Naive B cell (primary cell): ENCODE data around the gene LEP. TPM values are rescaled to one million over a fixed set of nuclear protein-coding genes. Genes with fewer than 3 reads are reported as not detected.
A peak's percentile ranks its signal among the peaks of the same experiment; 100 is the strongest.

Experiments used
- ATAC-seq, 2 donors: fragments of 150-1000 bp; cut with Tn5 transposase; 2 replicates each; pipeline ENCODE4 v1.10.0; 2021; ENCODE audit warnings: low read depth in 2 of 2, mild to moderate bottlenecking in 2 of 2, moderate library complexity in 2 of 2
- DNase-seq: peaks from one replicate; pipeline ENCODE4 v3.0.0; 2022
- H3K27ac Mint-ChIP-seq, 6 donors: one replicate each; pipeline ENCODE4 v1.8.0; 2020 to 2022; ENCODE audit warnings: mild to moderate bottlenecking in 6 of 6, mixed read lengths in 6 of 6, moderate library complexity in 5 of 6, inconsistent platforms in 2 of 6
- H3K27me3 Mint-ChIP-seq, 3 donors: one replicate each; pipeline ENCODE4 v1.8.0; 2021 to 2022; ENCODE audit warnings: mixed read lengths in 3 of 3, mild to moderate bottlenecking in 1 of 3
- H3K36me3 Mint-ChIP-seq, 2 donors: one replicate each; pipeline ENCODE4 v1.8.0; 2020 to 2022; ENCODE audit warnings: mixed read lengths in 2 of 2, inconsistent platforms in 1 of 2, mild to moderate bottlenecking in 1 of 2
- H3K4me1 Mint-ChIP-seq, 3 donors: one replicate each; pipeline ENCODE4 v1.8.0; 2020 to 2022; ENCODE audit warnings: mixed read lengths in 3 of 3, inconsistent platforms in 1 of 3, mild to moderate bottlenecking in 1 of 3, moderate library complexity in 1 of 3
- H3K4me3 Mint-ChIP-seq, 8 donors: one replicate each; pipeline ENCODE4 v1.8.0; 2020 to 2022; ENCODE audit warnings: mild to moderate bottlenecking in 8 of 8, mixed read lengths in 8 of 8, moderate library complexity in 8 of 8, inconsistent platforms in 2 of 8
- H3K9me3 Mint-ChIP-seq, 7 donors: one replicate each; pipeline ENCODE4 v1.8.0; 2020 to 2022; ENCODE audit warnings: mixed read lengths in 7 of 7, mild to moderate bottlenecking in 5 of 7, inconsistent platforms in 2 of 7, moderate library complexity in 1 of 7
- polyA plus RNA-seq, 6 donors: library from polyadenylated mRNA; unstranded; fragments of 300-500 nt; fragmentation: Illumina TruSeq; gene quantifications; one replicate each; pipeline ENCODE4 v1.2.3, GENCODE V29; 2021; ENCODE audit warnings: low read depth in 6 of 6

LEP gene
- polyA plus RNA-seq: not detected

GRCh38 chr7:128240696-128241386 lies at the start of gene LEP:
LEP (plus strand) TSS chr7:128241278; CDS start chr7:128252019, 10,741 bp downstream.
- no peak for ATAC-seq

GRCh38 chr7:128192497-128193142 lies 48.5 kb upstream of the LEP start:
- H3K4me1 Mint-ChIP-seq: no peaks in the 10 kb centered on the region
- peaks cover 11 to 39% of the 10 kb centered on the region in 2 donors for H3K36me3 Mint-ChIP-seq
- no peak overlapping the region for H3K27ac Mint-ChIP-seq
- DNase-seq (no peak), ATAC-seq (no peak)
- H3K27me3 Mint-ChIP-seq: peaks cover 33 to 67% (median 59%) of the 10 kb centered on the region in 3 donors
- no peak overlapping the region for H3K4me3 Mint-ChIP-seq
- H3K9me3 Mint-ChIP-seq: peaks cover 13 to 42% (median 28%) of the 10 kb centered on the region in 7 donors

More at GRCh38 chr7:128240696-128241386, at the start of gene LEP:
- DNase-seq: no peak
- H3K27me3 Mint-ChIP-seq: peaks cover 27 to 55% (median 51%) of the 10 kb centered on the region in 3 donors
- no peaks in the 10 kb centered on the region for H3K4me1 Mint-ChIP-seq
- H3K27ac Mint-ChIP-seq: peak within 1 kb of the TSS in 1 of 6 donors; percentile 9
- H3K4me3 Mint-ChIP-seq: no peak within 1 kb of the TSS
- peaks cover 0 to 25% (median 18%) of the 10 kb centered on the region in 7 donors for H3K9me3 Mint-ChIP-seq
- no peaks in the 10 kb centered on the region for H3K36me3 Mint-ChIP-seq

GRCh38 chr7:128194533-128195282 lies 46.4 kb upstream of the LEP start:
- DNase-seq (no peak), ATAC-seq (no peak)
- Mint-ChIP-seq H3K9me3 (peaks cover 13 to 42% (median 28%) of the 10 kb centered on the region in 7 donors), H3K27me3 (peaks cover 33 to 57% (median 50%) of the 10 kb centered on the region in 3 donors), H3K4me3 (no peak overlapping the region), H3K36me3 (peaks cover 11 to 39% of the 10 kb centered on the region in 2 donors), H3K4me1 (no peaks in the 10 kb centered on the region), H3K27ac (peak overlapping the region in 1 of 6 donors; percentile 22)

DNA sequence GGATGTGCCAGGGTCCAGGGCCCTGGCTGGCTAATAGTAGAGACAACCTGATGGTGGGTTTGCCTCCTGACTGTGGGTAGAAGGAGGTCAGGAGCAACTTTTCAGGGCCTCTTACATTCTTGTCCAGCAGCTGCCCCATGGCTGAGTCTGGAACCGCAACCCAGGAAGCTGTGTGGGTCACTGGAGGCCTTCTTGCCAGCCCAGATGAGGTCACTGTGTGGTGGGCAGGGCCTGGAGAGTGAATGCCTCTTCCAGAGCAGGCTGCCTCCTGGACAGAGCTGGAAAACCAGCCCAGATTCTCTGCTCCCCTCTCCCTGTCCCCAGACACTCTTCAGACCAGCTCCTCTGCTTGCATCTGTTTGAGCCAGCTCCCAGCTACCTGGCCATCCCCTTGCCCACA lies 43.5 kb upstream of the LEP start:
- H3K27me3 Mint-ChIP-seq: peaks cover 26 to 63% (median 51%) of the 10 kb centered on the region in 3 donors
- peaks cover 13 to 42% (median 26%) of the 10 kb centered on the region in 7 donors for H3K9me3 Mint-ChIP-seq
- peaks cover 11 to 48% of the 10 kb centered on the region in 2 donors for H3K36me3 Mint-ChIP-seq
- H3K27ac Mint-ChIP-seq: no peak overlapping the region
- H3K4me1 Mint-ChIP-seq: peaks cover 14 to 21% (median 17%) of the 10 kb centered on the region in 3 donors
- H3K4me3 Mint-ChIP-seq: no peak overlapping the region
- no peak for DNase-seq
- ATAC-seq: no peak

DNA sequence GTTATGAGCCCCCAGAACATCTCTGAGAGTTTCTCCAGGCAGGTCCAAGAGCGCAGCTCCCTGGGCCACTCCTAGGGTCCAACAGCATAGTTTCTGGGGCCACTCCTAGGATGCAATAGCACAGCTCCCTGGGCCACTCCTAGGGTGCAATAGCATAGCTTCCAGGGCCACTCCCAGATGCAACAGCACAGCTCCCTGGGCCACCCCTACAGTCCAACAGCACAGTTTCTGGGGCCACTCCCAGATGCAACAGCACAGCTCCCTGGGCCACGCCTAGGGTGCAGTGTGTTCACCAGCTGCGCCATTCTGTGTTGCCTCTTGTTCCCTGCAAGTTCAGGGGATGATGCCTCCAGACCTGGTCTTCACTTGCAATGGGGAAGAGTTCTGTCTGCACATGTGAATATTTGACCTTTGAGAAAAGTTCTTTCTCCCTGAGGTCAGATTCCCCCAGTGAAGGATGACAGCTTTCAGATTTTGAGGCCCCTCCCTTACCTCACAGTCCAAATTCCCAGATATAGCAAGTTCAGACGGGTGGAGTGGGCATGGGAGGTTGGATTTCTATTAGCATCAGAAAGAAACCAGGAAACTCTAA lies 43.0 kb upstream of the LEP start:
- DNase-seq (no peak), ATAC-seq (no peak)
- H3K27me3 Mint-ChIP-seq: peaks cover 26 to 63% (median 52%) of the 10 kb centered on the region in 3 donors
- H3K9me3 Mint-ChIP-seq: peaks cover 13 to 41% (median 26%) of the 10 kb centered on the region in 7 donors
- peaks cover 14 to 22% (median 19%) of the 10 kb centered on the region in 3 donors for H3K4me1 Mint-ChIP-seq
- H3K36me3 Mint-ChIP-seq: peaks cover 11 to 46% of the 10 kb centered on the region in 2 donors
- peak overlapping the region in 1 of 8 donors; percentile 16 for H3K4me3 Mint-ChIP-seq
- H3K27ac Mint-ChIP-seq: no peak overlapping the region

DNA sequence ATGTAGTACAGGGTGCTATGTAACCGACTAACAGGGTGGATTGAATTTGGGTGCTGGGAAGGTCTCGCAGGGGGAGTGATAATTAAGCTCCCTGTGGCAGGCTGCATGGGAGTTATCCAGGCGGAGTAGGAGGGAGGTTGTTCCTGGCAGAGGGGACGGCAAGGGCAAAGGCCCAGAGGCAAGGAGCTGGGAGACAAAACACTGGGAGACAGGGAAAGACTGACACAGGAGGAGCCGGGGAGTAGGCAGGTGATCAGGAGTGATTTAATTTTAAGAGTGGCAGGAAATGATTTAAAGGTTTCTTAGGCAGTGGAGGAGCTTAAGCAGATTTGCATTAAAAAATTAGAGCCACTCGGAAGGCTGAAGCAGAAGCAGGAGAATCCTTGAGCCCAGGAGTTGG lies 40.7 kb upstream of the LEP start:
- Mint-ChIP-seq H3K27me3 (peaks cover 37 to 71% (median 64%) of the 10 kb centered on the region in 3 donors), H3K27ac (peak overlapping the region in 2 of 6 donors; percentile 10 to 78), H3K9me3 (peaks cover 0 to 18% (median 9%) of the 10 kb centered on the region in 7 donors), H3K4me3 (peak overlapping the region; percentile 32 to 79 (median 69)), H3K36me3 (peaks cover 0 to 31% of the 10 kb centered on the region in 2 donors), H3K4me1 (peaks cover 14 to 22% (median 19%) of the 10 kb centered on the region in 3 donors)
- ATAC-seq: no peak
- no peak for DNase-seq

- peak; percentile 16 to 18 for ATAC-seq
- DNase-seq: no peak
- peaks cover 42 to 78% (median 71%) of the 10 kb centered on the region in 3 donors for H3K27me3 Mint-ChIP-seq
- H3K9me3 Mint-ChIP-seq: peaks cover 0 to 10% (median 2%) of the 10 kb centered on the region in 7 donors
- peak overlapping the region in 1 of 6 donors; percentile 76 for H3K27ac Mint-ChIP-seq
- H3K36me3 Mint-ChIP-seq: peaks cover 0 to 31% of the 10 kb centered on the region in 2 donors
- H3K4me3 Mint-ChIP-seq: peak overlapping the region; percentile 62 to 91 (median 86)
- peaks cover 14 to 22% (median 19%) of the 10 kb centered on the region in 3 donors for H3K4me1 Mint-ChIP-seq
Observed at GRCh38 chr7:128201067-128201689, 39.9 kb upstream of the LEP start.

DNA sequence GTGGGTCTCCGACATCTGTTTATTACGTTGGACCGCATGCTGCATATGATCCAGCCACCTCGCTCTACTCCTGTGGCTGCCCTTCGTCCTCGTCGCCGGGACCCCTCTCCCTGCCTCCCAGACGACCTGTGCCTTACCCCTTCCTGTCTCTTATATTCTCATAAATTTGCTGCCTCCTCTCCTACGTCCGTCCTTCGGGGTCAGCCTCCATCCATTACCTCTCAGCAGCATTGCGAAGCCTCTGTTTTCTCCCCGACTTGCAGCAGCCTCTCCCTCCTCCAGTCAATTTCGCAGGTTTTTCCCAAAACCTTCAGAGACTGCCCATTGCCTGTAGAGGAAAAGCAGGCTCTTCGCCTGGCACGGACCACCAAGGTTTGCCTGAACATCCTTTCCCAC lies 39.4 kb upstream of the LEP start:
- Mint-ChIP-seq H3K27me3 (peaks cover 42 to 77% (median 74%) of the 10 kb centered on the region in 3 donors), H3K36me3 (peaks cover 0 to 27% of the 10 kb centered on the region in 2 donors), H3K4me1 (peaks cover 14 to 22% (median 19%) of the 10 kb centered on the region in 3 donors), H3K9me3 (peaks cover 0 to 5% (median 2%) of the 10 kb centered on the region in 7 donors), H3K27ac (peak overlapping the region in 3 of 6 donors; percentile 1 to 76 (median 7)), H3K4me3 (peak overlapping the region; percentile 62 to 91 (median 86))
- DNase-seq (no peak), ATAC-seq (no peak)

GRCh38 chr7:128202287-128202957 lies 38.7 kb upstream of the LEP start:
- Mint-ChIP-seq H3K4me1 (peaks cover 14 to 22% (median 19%) of the 10 kb centered on the region in 3 donors), H3K36me3 (peaks cover 0 to 23% of the 10 kb centered on the region in 2 donors), H3K9me3 (peaks cover 0 to 3% (median 0%) of the 10 kb centered on the region in 7 donors), H3K27me3 (peaks cover 35 to 70% (median 69%) of the 10 kb centered on the region in 3 donors), H3K27ac (no peak overlapping the region), H3K4me3 (peak overlapping the region in 7 of 8 donors; percentile 8 to 91 (median 75))
- DNase-seq: no peak
- ATAC-seq: no peak

DNA sequence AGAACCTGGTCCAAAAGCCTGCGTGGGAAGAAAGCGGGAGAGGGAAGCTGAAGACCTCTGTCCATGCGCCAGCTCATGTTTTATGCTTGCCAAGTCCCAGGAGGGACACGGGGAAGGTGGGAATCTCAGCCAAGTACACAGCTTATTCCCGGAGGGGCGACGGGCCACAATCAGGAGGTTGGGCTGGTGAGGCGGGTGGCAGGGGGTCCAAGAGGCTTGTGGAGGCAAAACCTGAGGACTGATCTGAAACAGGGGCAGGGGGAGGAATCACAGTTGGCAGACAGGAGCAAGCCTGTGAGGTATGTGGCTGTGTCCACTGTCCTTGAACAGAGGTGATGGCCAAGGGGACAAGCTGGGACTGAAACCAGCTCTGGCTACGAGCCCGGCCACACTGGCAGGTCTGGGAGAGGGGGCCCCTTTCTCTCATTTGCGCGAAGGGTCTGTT lies 38.0 kb upstream of the LEP start:
- DNase-seq: no peak
- Mint-ChIP-seq H3K27ac (no peak overlapping the region), H3K27me3 (peaks cover 35 to 69% (median 65%) of the 10 kb centered on the region in 3 donors), H3K9me3 (peaks cover 0 to 2% (median 0%) of the 10 kb centered on the region in 7 donors), H3K4me1 (peaks cover 14 to 22% (median 19%) of the 10 kb centered on the region in 3 donors), H3K36me3 (peaks cover 0 to 23% of the 10 kb centered on the region in 2 donors), H3K4me3 (no peak overlapping the region)
- ATAC-seq: no peak

- H3K27ac Mint-ChIP-seq: no peak overlapping the region
- no peak overlapping the region for H3K4me3 Mint-ChIP-seq
- peaks cover 0 to 23% of the 10 kb centered on the region in 2 donors for H3K36me3 Mint-ChIP-seq
- H3K9me3 Mint-ChIP-seq: peaks cover 0 to 2% (median 0%) of the 10 kb centered on the region in 7 donors
- peaks cover 14 to 22% (median 19%) of the 10 kb centered on the region in 3 donors for H3K4me1 Mint-ChIP-seq
- no peak for ATAC-seq
- H3K27me3 Mint-ChIP-seq: peaks cover 35 to 69% (median 65%) of the 10 kb centered on the region in 3 donors
- no peak for DNase-seq
Observed at GRCh38 chr7:128203710-128204214, 37.3 kb upstream of the LEP start.
